COLO668 (cell line): ENCODE results near the gene UPK3B.
"Not testable (repeated sequence)": the region's sequence is repeated elsewhere in the genome, so short reads cannot be mapped to it uniquely, and the experiment has no call there.

Experiments used
- DNase-seq: peaks from one replicate; lab custom pipeline; 2025; ENCODE audit not compliant: unreplicated experiment; lab: John Stamatoyannopoulos, UW

UPK3B gene

DNA sequence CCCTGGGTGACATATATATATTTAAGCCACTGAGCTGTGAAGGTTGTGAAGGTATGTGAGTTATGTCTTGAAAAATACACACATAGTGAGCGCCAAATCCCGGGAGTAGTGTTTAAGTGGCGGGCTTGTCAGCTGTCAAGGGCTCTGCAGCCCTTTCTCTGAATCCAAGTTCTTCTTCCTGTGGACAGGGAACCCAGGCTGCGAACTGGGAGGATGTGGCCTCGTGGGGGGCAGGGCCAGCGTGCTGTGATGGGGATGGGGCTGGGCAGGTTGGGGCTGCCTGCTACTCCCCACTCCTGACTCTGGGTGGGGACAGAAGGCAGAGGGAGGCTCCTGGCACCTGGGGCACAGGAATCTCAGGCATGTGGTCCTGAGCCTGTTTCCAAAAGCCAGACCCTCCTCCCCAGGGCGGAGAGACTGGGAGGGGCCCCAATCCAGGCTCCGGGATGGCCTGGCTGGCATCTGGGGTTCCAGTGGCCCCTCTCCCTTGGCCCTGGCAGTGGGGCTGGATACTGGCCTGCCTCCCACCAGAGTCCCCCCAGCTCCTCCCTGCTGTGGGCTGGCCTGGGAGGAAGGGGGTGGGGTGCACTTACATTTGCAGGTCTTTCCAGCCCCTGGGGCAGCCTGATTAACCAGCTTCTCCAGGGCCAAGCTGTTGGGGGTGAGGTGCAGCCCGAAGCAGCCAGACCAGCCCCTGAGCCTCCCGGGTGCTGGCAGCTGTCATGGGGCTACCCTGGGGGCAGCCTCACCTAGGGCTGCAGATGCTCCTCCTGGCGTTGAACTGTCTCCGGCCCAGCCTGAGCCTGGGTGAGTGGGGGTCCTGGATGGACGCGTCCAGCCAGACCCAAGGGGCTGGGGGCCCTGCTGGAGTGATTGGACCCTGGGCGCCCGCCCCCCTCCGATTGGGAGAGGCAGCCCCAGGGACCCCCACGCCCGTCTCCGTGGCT is at the start of gene UPK3B:
UPK3B (plus strand) TSS at position 622 of the 947 bp plus-strand sequence; CDS start at position 723, 101 bp downstream.
- DNase-seq, result no peak

DNA sequence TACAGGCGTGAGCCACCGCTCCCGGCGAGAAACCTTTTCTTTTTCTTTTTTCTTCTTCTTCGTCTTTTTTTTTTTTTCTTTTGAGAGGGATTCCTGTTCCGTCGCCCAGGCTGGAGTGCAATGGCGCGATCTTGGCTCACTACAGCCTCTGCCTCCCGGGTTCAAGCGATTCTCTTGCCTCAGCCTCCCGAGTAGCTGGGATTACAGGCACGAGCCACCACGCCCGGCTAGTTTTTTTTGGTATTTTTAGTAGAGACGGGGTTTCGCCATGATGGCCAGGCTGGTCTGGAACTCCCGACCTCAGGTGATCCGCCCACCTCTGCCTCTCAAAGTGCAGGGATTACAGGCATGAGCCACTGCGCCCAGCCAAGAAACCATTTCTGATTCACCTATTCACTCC is 49.6 kb upstream of the UPK3B start:
- not testable (repeated sequence) for DNase-seq

DNA sequence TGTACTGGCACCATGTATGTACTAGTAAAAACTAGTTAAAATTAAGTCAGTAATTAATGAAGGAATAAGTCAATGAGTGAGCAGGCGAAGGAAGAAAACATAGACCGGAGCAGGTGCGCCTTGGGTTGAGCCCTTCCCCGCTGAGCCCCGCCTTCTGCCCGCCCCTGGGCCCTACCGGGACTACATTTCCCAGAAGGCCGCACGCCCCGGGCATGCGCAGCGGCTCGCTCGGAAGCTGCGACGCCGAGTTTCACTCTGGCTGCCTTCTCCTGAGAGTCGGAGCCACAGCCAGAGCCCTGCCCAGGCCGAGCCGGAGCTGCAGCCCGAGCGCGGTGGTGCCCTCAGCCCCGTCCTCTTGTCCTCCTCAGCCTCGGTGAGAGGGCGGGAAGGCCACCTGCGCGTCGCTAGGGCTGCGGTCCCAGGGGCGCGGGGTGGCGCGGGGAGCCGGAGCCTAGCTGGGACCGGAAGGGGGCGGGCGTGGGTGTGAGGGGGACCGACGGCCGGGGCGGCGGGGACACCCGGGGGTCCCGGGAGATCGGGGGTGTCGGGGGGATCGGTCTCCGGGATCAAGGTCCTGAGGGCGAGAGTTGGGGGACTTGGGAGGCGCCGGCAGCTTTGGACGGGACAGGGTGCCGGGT is 48.8 kb upstream of the UPK3B start, which contains the start of gene DTX2:
DTX2 (plus strand) TSS at position 246 of the 638 bp plus-strand sequence. CDS start 18,801 bp downstream, outside the sequence.
- DNase-seq, result not testable (repeated sequence)

DNA sequence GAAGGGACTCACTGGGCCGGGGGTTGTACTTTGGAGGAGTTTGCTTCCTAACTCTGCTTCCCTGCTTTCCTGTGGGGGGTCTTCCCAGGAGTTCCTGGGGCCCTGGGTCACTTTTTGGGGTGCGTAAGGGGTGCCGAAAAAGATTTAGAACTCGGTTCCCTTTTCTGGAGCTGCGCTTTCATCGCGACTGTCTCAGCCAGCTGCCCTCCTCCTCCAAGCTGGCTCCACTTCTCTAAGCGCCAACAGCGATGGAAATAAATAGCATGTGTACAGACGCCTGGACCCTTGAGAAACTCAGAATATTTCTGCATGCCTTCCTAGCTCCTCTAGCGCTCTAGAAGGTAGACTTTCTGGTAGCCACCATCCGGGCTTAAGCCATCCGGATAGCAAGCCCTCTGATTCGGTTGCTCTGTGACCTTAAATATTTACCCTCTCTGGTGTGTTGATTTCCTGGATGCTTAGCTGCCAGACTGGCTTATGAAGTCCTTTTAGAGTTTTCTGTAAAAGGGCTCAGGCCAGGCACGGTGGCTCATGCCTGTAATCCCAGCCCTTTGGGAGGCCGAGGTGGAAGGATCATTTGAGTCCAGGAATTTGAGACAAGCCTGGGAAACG is 48.0 kb upstream of the UPK3B start:
- not testable (repeated sequence) for DNase-seq

DNA sequence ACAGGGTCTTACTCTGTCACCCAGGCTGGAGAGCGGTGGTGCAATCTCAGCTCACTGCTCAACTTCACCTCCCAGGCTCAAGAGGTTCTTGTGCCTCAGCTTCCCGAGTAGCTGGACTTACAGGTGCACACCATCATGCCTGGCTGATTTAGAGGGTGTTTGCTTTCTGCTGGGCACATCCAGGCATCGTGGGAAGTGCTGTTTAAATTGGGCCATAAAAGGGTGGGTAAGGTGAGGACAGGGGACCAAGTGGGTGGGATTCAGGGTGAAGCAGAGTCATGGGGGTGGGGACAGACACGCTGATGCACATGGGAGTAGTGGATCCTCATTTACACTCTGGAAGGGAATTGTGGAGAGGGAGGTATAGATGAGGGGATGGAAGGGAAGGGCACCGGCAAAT is 45.4 kb upstream of the UPK3B start:
- DNase-seq, result not testable (repeated sequence)

DNA sequence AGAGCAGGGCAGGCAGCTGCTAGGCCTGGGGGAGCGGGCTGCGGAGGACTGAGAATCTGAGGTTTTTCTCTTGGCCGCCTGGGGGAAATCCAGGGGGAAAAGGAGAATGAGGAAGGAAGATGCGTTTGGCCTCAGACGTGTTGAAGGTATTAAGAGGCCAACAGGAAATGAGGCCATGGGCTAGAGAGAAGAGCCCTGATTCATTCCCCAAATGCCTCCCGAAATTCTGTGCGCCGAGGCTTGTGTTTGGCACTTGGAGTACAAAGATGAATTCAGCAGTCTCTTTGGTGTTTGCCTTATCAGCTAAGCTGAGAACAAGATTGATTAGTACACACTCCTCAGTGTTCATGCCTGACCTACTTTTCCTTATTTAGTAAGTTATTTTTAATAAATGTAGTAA is 44.4 kb upstream of the UPK3B start:
- not testable (repeated sequence) for DNase-seq

DNA sequence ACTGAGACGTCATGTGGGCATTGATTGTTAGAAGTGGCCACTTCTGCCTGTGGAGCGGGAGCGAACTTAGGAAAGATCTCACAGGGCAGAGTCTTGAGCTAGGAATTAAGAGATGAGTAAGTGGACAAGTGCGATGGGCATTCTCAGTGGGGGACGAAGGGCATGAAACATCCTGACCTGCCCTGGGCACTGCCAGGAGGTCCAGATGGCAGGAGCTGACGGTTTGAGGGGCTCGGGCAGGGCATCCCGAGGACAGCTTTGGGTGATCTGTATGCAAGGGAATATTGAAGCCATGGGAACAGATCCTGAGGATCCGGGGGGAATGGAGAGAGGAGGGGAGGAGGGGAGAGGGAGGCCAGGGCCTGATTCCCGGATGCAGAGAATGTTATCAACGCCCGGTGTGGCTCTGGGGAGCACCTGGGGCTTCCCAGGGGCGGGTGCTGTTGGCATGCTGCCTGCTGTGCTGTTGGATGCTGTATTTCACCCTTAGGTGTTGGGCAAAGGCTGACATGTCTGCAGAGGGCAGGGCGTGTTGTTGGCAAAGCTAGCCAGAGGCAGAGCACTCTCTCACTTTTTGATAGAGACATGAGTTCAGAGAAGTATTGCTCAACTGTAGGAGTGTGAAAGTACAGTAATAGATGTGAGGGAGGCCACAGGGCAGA is 42.5 kb upstream of the UPK3B start:
- DNase-seq, result not testable (repeated sequence)

DNA sequence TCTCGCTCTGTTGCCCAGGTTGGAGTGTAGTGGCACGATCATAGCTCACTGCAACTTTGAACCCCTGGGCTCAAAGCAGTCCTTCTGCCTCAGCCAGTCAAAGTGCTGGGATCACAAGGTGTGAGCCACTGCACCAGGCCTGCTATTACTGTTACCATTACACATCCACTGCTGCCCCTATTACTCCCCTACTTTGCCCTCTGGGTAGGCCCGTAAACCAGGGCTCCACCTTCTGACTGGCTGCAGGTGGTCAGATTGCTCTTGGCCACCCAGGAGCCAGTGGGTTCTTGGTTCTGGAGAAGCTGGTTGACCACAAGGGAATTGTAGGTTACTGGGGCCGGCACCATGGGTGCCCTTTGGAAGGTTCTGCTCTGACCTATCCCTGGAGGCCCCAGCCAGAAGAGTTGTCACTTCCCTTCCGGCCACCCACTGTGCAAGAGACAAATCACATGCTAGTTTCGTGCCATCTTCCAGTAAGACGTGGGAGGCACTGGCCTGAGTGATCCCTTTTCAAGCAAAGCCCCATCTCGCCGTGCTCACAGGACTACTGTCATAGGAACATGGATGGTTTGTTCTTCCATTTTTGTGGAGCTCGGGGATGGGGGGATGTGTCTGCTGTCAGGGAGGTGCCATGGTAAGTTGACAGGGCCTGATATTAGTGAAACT is 38.7 kb upstream of the UPK3B start:
- not testable (repeated sequence) for DNase-seq

DNA sequence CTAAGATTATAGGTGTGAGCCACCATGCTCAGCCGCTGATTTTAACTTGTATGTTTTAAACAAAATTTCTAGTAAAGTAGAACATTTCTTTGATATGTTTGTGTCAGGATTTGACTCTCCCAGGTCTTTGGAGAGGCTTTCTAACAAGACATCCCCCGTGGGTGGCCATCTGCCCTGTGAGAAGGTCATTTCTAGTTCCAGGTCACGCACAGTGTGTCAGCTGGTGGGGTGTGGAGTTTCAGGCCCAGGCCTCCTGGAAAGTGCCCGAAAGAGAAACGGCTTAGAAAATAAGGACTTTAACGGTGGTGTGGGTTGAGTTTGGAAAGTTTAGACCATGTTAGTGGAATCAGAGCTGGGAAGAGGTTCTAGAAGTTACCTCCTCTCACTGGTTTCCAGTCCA is 37.3 kb upstream of the UPK3B start:
- DNase-seq, result not testable (repeated sequence)

DNA sequence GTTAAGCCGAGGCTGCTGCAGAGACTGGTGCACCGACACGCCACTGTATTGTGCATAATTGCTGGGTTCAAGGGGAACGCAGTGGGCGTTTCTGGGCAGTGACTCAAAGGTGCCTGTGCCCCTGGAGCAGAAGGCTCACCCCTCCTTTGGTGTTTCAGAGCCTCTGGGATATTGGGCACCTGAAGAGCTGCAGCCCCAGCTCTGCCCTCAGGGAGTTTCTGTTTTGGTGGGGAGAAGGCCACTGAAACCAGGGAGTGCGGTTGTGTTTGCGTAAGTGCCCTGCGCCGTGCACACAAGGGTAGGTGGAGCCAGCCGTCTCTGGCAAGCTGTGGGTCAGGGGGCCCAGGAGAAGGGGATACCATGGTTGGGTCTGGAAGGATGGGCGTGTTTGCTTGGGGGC is 34.1 kb upstream of the UPK3B start:
- not testable (repeated sequence) for DNase-seq

DNA sequence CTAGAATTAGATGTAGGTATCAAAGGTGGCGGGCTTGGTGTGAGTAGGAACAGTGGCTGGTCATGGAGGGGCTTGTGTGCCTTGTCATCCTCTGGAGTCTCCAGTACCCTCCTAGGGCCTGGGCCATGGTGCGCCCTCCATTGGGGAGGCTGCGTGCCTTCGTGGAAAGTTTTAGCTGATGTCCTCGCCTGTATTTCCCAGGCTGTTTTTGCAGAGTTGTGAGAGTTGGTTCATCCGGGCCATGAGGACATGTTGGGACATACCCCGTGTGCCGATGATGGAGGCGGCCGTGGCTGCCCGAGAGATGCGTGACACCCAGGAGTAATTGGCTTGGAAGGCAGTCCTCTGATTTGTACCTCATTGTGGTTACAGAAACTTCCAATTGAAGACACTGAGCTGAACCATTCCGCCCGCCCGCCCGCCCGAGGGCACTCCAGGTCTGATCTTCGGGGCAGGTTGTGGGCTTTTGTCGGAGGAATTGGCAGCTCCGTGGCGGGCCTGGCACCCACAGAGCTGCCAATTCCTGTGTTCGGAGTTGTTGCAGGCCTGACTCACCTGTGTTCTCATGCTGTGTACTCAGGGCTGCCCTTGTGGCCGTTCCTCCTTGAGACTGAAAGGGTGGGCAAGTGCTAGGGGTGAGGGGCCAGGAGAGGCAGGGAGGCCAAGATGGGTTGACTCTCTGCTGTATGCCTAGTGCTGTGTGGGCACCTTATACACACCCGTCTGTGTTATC is 33.4 kb upstream of the UPK3B start:
- DNase-seq, result not testable (repeated sequence)

DNA sequence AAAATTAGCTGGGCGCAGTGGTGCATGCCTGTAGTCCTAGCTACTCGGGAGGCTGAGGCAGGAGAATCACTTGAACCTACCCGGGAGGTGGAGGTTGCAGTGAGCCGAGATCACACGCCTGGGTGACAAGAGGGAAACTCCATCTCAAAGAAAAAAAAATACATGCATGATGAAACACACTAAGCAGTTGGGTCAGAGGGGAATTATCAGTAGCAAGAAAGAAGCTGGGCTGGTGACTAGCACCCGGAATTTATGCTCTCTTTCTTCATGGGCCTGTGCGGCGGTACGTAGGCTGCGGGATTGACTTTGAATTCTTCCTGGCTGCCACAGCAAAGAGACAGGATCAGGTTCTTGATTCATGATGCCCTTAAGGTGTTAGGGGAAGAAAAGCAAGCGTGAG is 30.7 kb upstream of the UPK3B start:
- not testable (repeated sequence) for DNase-seq

DNA sequence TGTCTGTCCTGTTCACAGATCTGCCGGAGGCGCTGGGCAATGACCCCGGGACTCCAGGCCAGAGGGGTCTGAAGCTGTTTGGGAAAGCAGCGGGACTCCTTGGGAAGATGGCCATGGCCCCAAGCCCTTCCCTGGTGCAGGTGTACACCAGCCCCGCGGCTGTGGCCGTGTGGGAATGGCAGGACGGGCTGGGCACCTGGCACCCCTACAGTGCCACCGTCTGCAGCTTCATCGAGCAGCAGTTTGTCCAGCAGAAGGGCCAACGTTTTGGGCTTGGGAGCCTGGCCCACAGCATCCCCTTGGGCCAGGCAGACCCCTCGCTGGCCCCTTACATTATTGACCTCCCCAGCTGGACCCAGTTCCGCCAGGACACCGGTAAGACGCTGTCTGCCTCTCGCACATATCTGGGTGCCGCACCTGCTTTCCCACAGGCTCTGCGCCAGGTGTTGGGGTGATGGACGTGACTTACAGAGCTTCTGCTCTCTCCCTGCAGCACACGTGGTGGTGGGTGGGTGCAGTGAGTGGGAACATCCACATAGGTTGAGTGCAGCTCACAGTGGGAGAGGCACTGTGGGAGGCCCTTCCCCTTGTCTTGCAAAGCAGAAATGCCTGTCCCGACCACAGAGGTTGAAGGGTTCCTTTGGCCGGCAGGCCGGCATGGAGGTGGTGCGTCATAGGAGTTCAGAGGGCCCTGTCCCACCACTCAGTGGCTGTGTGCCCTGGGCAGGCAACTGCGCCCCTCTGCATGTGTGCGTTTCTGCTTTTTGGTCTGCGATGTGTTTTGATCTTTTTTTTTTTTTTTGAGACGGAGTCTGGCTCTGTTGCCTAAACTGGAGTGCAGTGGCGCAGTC is 29.7 kb upstream of the UPK3B start:
- DNase-seq, result not testable (repeated sequence)

DNA sequence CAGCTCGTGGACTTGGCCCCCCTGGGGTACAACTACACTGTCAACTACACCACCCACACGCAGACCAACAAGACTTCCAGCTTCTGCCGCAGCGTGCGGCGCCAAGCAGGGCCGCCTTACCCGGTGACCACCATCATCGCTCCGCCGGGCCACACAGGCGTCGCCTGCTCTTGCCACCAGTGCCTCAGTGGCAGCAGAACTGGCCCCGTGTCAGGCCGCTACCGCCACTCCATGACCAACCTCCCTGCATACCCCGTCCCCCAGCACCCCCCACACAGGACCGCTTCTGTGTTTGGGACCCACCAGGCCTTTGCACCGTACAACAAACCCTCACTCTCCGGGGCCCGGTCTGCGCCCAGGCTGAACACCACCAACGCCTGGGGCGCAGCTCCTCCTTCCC is 27.7 kb upstream of the UPK3B start:
- not testable (repeated sequence) for DNase-seq

DNA sequence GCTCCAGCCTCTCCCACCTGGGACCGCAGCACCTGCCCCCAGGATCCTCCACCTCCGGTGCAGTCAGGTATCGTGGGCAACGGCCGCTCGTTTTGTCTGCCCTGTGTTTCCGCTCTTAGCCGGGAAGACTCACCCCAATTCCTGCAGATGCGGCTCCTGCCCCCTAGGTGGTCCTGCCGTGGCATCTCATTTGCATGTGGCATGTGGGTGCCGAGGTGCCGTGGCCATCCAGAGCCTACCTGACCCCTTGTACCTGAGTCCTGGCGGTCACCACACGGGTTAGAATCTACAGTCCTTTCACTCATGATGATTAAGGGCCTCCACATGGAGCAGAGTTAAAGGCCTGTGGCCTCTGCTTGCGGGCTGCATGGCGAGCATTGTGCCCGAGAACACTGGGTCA is 27.3 kb upstream of the UPK3B start:
- not testable (repeated sequence) for DNase-seq

DNA sequence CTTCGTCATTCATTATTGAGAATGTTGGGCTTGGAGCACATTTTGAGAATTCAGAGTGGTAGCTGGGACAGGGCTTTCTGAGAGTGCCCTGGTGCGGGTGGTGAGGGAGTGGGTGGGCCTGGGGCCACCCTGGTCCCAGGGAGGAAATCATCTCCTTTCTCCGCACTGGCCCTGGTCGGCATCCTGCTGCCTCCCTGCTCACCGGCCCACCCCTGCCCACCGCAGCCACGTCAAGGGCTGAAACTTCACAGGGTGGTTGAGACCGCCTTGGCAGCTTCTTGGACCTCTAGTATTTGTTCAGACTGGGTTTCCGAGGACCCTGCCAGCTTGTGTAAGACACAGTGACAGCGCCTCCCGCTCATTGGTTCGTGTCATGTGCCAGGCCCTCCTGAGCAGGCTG is 25.9 kb upstream of the UPK3B start:
- DNase-seq, result not testable (repeated sequence)

DNA sequence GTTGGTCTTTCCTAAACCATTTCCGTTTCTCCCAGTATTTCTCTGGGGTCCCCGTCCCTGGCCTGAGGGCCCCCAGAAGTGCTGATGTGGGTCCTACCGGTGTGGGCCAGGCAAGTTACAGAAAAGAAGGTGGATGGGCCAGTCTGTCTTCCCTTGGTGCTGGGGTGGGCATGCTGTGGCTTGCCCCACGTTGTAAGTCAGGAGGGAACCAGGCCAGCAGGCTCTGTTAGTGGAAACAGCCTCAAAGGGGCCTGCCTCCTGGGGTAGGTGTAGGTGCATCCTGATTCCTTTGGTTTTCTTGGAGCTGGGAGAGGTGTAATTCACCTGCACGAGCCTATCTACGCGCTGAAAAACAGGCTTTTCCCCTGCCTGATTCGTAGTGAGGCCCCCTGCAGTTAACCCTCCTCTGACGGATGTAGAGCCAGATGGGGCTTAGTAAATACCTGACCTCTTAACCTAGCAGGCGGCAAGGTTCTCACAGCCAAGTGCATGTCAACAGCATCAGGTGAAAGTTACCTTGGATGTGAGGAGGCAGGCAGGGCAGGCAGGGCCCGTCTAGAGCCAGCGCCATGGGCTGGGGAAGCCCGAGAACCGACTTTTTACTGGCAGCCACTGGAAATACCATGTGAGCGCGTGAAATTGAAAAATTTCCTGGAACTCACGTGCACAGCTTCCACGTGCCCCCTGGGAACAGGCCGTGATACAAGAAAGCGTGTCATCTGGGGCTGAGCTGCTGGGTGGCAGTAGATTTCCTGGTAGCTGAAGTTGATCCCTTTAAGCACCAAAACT is 24.3 kb upstream of the UPK3B start:
- not testable (repeated sequence) for DNase-seq

DNA sequence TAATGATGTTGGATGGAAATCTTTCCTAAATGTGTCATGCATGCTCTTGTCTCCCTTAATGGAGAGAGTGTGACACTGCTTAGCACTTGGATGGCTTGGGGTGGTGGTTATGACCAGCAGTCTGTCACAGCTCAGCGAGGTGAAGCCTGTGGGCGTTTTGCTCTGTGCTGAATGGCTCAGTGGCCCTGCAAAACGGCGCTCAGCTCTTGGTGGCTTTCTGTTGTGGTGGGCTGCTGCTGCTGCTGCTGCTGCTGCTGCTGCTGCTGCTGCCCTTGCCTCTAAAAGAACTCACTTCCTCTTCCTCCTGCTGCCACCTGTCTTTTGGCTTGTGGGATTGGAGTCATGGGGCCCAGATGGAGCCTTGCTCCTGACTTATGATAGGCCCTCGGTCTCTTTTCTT is 23.7 kb upstream of the UPK3B start:
- not testable (repeated sequence) for DNase-seq
